H9 (cell line): ENCODE results near the gene PEX16. TPM values are rescaled to one million over a fixed set of nuclear protein-coding genes. Genes with fewer than 3 reads are reported as not detected.

ENCODE experiments used
- DNase-seq: peaks from one replicate; pipeline ENCODE4 v3.0.0-alpha.2; 2017
- H2AFZ ChIP-seq: one replicate; pipeline ENCODE4 v1.6.1; 2013; ENCODE audit warnings: mild to moderate bottlenecking, low read length, control low read depth, moderate library complexity
- H2AK5ac ChIP-seq: 2 replicates; pipeline ENCODE4 v1.6.1; 2013; ENCODE audit warnings: low read length, control low read depth, mixed read lengths; ENCODE audit not compliant: insufficient read length
- H2BK120ac ChIP-seq: one replicate; pipeline ENCODE4 v1.6.1; 2013; ENCODE audit warnings: low read depth, mild to moderate bottlenecking, low read length, control low read depth, inconsistent platforms; ENCODE audit not compliant: poor library complexity, severe bottlenecking
- H2BK12ac ChIP-seq: 2 replicates; pipeline ENCODE4 v1.6.1; 2013; ENCODE audit warnings: low read length, control low read depth, mixed read lengths, low read depth; ENCODE audit not compliant: insufficient read length
- H2BK15ac ChIP-seq: 2 replicates; pipeline ENCODE4 v1.6.1; 2013; ENCODE audit warnings: low read depth, low read length, control low read depth
- H2BK20ac ChIP-seq: one replicate; pipeline ENCODE4 v1.6.1; 2013; ENCODE audit warnings: low read depth, mild to moderate bottlenecking, low read length, control low read depth, inconsistent platforms; ENCODE audit not compliant: poor library complexity, severe bottlenecking
- H2BK5ac ChIP-seq: 2 replicates; pipeline ENCODE4 v1.6.1; 2013; ENCODE audit warnings: low read length, control low read depth, mixed read lengths; ENCODE audit not compliant: insufficient read length
- H3K14ac ChIP-seq: 2 replicates; pipeline ENCODE4 v1.6.1; 2013; ENCODE audit warnings: low read length, control low read depth; ENCODE audit not compliant: insufficient read depth
- H3K18ac ChIP-seq: 2 replicates; pipeline ENCODE4 v1.6.1; 2013; ENCODE audit warnings: low read depth, mild to moderate bottlenecking, mixed read lengths, low read length, control low read depth; ENCODE audit not compliant: insufficient read length
- H3K23ac ChIP-seq: 2 replicates; pipeline ENCODE4 v1.6.1; 2013; ENCODE audit warnings: low read length, control low read depth, mixed read lengths, low read depth; ENCODE audit not compliant: insufficient read length
- H3K23me2 ChIP-seq: 2 replicates; pipeline ENCODE4 v1.6.1; 2013; ENCODE audit warnings: low read depth, mild to moderate bottlenecking, mixed read lengths, low read length, control low read depth; ENCODE audit not compliant: insufficient read length, poor library complexity, severe bottlenecking
- H3K27ac ChIP-seq: 2 replicates; pipeline ENCODE4 v1.5.1; 2013; ENCODE audit warnings: low read length, control low read depth, mixed read lengths, low read depth; ENCODE audit not compliant: insufficient read length
- H3K27me3 ChIP-seq: 2 replicates; pipeline ENCODE4 v1.6.1; 2013; ENCODE audit warnings: low read length, control low read depth, inconsistent platforms; ENCODE audit not compliant: insufficient read depth
- H3K4ac ChIP-seq: 2 replicates; pipeline ENCODE4 v1.6.1; 2013; ENCODE audit warnings: low read depth, mild to moderate bottlenecking, control low read depth, inconsistent platforms, low read length, moderate library complexity
- H3K4me1 ChIP-seq: 2 replicates; pipeline ENCODE4 v1.6.1; 2013; ENCODE audit warnings: low read length, control low read depth, inconsistent platforms; ENCODE audit not compliant: insufficient read depth
- H3K4me2 ChIP-seq: 2 replicates; pipeline ENCODE4 v1.6.1; 2013; ENCODE audit warnings: low read length, control low read depth, mixed read lengths; ENCODE audit not compliant: insufficient read length, insufficient read depth
- H3K56ac ChIP-seq: 2 replicates; pipeline ENCODE4 v1.6.1; 2013; ENCODE audit warnings: low read depth, mild to moderate bottlenecking, mixed read lengths, low read length, control low read depth; ENCODE audit not compliant: insufficient read length
- H3K79me1 ChIP-seq: 2 replicates; pipeline ENCODE4 v1.6.1; 2013; ENCODE audit warnings: low read depth, mild to moderate bottlenecking, moderate library complexity, low read length, control low read depth, inconsistent platforms; ENCODE audit not compliant: insufficient read depth, poor library complexity, severe bottlenecking
- H3K79me2 ChIP-seq: 2 replicates; pipeline ENCODE4 v1.6.1; 2013; ENCODE audit warnings: low read length, control low read depth, inconsistent platforms; ENCODE audit not compliant: insufficient read depth
- H3K9ac ChIP-seq: 2 replicates; pipeline ENCODE4 v1.6.1; 2013; ENCODE audit warnings: low read length, control low read depth, mixed read lengths; ENCODE audit not compliant: insufficient read length; ENCODE audit errors: extremely low read depth
- H3K9me3 ChIP-seq: one replicate; pipeline ENCODE4 v1.6.1; 2013; ENCODE audit warnings: low read depth, low read length, inconsistent platforms; ENCODE audit not compliant: control insufficient read depth
- H3T11ph ChIP-seq: one replicate; pipeline ENCODE4 v1.6.1; 2013; ENCODE audit warnings: mild to moderate bottlenecking, low read length, control low read depth, inconsistent platforms
- H4K20me1 ChIP-seq: one replicate; pipeline ENCODE4 v1.6.1; 2013; ENCODE audit not compliant: control insufficient read depth, insufficient read length, insufficient read depth
- H4K5ac ChIP-seq: 2 replicates; pipeline ENCODE4 v1.6.1; 2013; ENCODE audit warnings: low read depth, mild to moderate bottlenecking, mixed read lengths, low read length, control low read depth; ENCODE audit not compliant: insufficient read length
- H4K8ac ChIP-seq: replicated peaks from 2 replicates; pipeline ENCODE4 v1.6.1; 2013; ENCODE audit warnings: low read length, control low read depth, mixed read lengths, low read depth; ENCODE audit not compliant: insufficient read length
- H4K91ac ChIP-seq: 2 replicates; pipeline ENCODE4 v1.6.1; 2013; ENCODE audit warnings: low read depth, mild to moderate bottlenecking, moderate library complexity, mixed read lengths, low read length, control low read depth; ENCODE audit not compliant: insufficient read length
- H3K27ac Mint-ChIP-seq, 3 experiments: 2 replicates in 2 of 3; 3 replicates in 1 of 3; pipeline ENCODE4 v1.8.0; 2020 to 2021; ENCODE audit warnings: mixed read lengths in 3 of 3, mild to moderate bottlenecking in 1 of 3, moderate library complexity in 1 of 3
- H3K27me3 Mint-ChIP-seq: 2 replicates; pipeline ENCODE4 v1.8.0; 2021; ENCODE audit warnings: low read depth, mild to moderate bottlenecking, moderate library complexity, mixed read lengths
- H3K36me3 Mint-ChIP-seq, 3 experiments: 2 replicates in 2 of 3; 3 replicates in 1 of 3; pipeline ENCODE4 v1.8.0; 2020 to 2021; ENCODE audit warnings: low read depth in 3 of 3, mixed read lengths in 3 of 3; ENCODE audit not compliant: insufficient read depth in 1 of 3
- H3K4me1 Mint-ChIP-seq, 2 experiments: 2 replicates each; pipeline ENCODE4 v1.8.0; 2020; ENCODE audit warnings: mixed read lengths in 2 of 2
- H3K4me3 Mint-ChIP-seq, 2 experiments: 2 replicates in 1 of 2; 3 replicates in 1 of 2; pipeline ENCODE4 v1.8.0; 2020 to 2021; ENCODE audit warnings: mild to moderate bottlenecking in 2 of 2, mixed read lengths in 2 of 2, moderate library complexity in 1 of 2
- H3K9me3 Mint-ChIP-seq, 2 experiments: 2 replicates in 1 of 2; 3 replicates in 1 of 2; pipeline ENCODE4 v1.8.0; 2020; ENCODE audit warnings: mild to moderate bottlenecking in 2 of 2, mixed read lengths in 2 of 2, moderate library complexity in 1 of 2
- WGBS: extraction: QIAGEN DNeasy Blood & Tissue Kit; methylation state at CpG from one replicate; pipeline ENCODE4 v1.1.7; 2013; ENCODE audit warnings: missing lambda C conversion rate, low lambda C conversion rate, mixed read lengths; ENCODE audit not compliant: insufficient read length; ENCODE audit errors: extremely low coverage; 5-methylcytosine and 5-hydroxymethylcytosine counted together
- total RNA-seq: library from RNA; stranded (reverse); gene quantifications from 2 replicates; pipeline ENCODE4 v1.2.1, GENCODE V29; 2021
- TF ChIP-seq, protein P1 (sequence below): fragments of 200-600 bp; sonication (generic); conservative IDR thresholded peaks from 3 replicates; pipeline ENCODE4 v1.8.0; 2021; ENCODE audit warnings: antibody characterized with exemption, mild to moderate bottlenecking

Gene PEX16
- total RNA-seq, 1 experiment from 2014 or later: 30.8 TPM

DNA sequence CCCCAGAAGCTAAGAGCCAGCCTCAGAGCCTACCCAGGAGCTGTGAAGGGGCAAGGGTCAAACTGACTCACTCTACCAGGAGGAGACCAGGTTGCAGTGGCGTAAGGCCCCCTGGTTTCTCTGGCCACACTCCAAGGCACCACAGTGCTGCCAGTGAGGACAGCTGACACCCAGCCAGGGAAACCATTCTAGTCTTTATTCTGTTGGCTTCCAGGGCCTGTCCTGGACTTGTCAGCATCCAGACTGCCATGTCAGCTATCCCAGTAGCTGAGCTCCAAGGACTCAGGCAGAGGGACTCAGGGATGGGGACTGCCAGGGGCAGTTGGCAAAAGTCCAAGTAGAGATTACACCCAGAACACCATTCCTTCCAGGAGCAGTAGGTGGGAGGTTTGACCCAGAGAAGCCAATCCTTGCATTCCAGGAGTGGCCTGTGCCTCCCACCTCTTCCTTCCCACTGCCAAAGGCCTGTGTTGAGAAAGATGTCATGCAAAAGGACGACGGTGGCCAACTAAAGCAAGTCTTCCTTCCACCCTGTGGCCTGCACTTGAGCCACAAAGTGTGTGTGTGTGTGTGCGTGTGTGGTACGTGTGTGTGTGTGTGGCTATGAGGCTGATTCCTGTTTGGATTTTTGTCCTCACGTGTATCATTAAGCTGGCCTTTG, 35.8 kb downstream of the PEX16 start:
- Histone ChIP-seq H4K20me1 (no peaks in the 10 kb centered on the region), H3K9ac (no peak overlapping the region), H2AFZ (no peak overlapping the region), H3K4ac (no peak overlapping the region), H3K9me3 (no peaks in the 10 kb centered on the region), H2BK5ac (no peak overlapping the region), H2BK120ac (no peak overlapping the region), H2BK20ac (no peak overlapping the region), H3K23ac (no peak overlapping the region), H3K79me1 (no peaks in the 10 kb centered on the region), H4K8ac (no peak overlapping the region), H3K14ac (no peak overlapping the region), H3K56ac (no peak overlapping the region), H2AK5ac (no peak overlapping the region), H4K5ac (no peak overlapping the region), H4K91ac (no peak overlapping the region), H3K27me3 (no peaks in the 10 kb centered on the region), H3K4me2 (no peak overlapping the region), H2BK15ac (no peak overlapping the region), H3K23me2 (no peaks in the 10 kb centered on the region), H3K79me2 (no peaks in the 10 kb centered on the region), H3K4me1 (0 out of 2 replicates have a peak, but pooled peaks cover 1% of the 10 kb centered on the region), H3K18ac (no peak overlapping the region), H3T11ph (no peak overlapping the region), H3K27ac (no peak overlapping the region), H2BK12ac (no peak overlapping the region)
- Mint-ChIP-seq H3K27me3 (peaks cover 10% of the 10 kb centered on the region), H3K9me3 (no peaks in the 10 kb centered on the region), H3K36me3 (peaks cover 0 to 10% (median 1%) of the 10 kb centered on the region in 3 experiments; a peak in 3 of 7 replicates), H3K4me1 (peaks cover 11 to 13% of the 10 kb centered on the region in 2 experiments), H3K27ac (no peak overlapping the region), H3K4me3 (no peak overlapping the region)
- TF ChIP-seq, protein P1, sequence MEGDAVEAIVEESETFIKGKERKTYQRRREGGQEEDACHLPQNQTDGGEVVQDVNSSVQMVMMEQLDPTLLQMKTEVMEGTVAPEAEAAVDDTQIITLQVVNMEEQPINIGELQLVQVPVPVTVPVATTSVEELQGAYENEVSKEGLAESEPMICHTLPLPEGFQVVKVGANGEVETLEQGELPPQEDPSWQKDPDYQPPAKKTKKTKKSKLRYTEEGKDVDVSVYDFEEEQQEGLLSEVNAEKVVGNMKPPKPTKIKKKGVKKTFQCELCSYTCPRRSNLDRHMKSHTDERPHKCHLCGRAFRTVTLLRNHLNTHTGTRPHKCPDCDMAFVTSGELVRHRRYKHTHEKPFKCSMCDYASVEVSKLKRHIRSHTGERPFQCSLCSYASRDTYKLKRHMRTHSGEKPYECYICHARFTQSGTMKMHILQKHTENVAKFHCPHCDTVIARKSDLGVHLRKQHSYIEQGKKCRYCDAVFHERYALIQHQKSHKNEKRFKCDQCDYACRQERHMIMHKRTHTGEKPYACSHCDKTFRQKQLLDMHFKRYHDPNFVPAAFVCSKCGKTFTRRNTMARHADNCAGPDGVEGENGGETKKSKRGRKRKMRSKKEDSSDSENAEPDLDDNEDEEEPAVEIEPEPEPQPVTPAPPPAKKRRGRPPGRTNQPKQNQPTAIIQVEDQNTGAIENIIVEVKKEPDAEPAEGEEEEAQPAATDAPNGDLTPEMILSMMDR: no peak
- no peak for DNase-seq
- no CpG with 5 or more reads among the region's 6 CpGs for WGBS
